GM23248 (cell line): Measurements from ENCODE around the gene ZDHHC20. TPM values are rescaled to one million over a fixed set of nuclear protein-coding genes. Genes with fewer than 3 reads are reported as not detected.

Experiments
- DNase-seq: peaks from one replicate; pipeline ENCODE4 v3.0.0-alpha.2; 2015
- H2AFZ ChIP-seq: fragments of 200-600 bp; sonication (generic); 2 replicates; pipeline ENCODE4 v1.6.1; 2016; ENCODE audit warnings: antibody characterized with exemption
- H3F3A ChIP-seq: fragments of 200-600 bp; sonication (generic); 2 replicates; pipeline ENCODE4 v1.6.1; 2016; ENCODE audit warnings: mild to moderate bottlenecking, antibody characterized with exemption, mixed run types; ENCODE audit not compliant: insufficient read depth
- H3K27ac ChIP-seq: fragments of 200-600 bp; sonication (generic); 2 replicates; pipeline ENCODE4 v1.5.1; 2016; ENCODE audit warnings: mild to moderate bottlenecking
- H3K27me3 ChIP-seq: fragments of 200-600 bp; sonication (generic); replicated peaks from 2 replicates; pipeline ENCODE4 v1.6.1; 2016; ENCODE audit warnings: mild to moderate bottlenecking; ENCODE audit not compliant: insufficient read depth
- H3K36me3 ChIP-seq: fragments of 200-600 bp; sonication (generic); 2 replicates; pipeline ENCODE4 v1.6.1; 2016; ENCODE audit warnings: low read depth, mild to moderate bottlenecking
- H3K4me1 ChIP-seq: fragments of 200-600 bp; sonication (generic); 2 replicates; pipeline ENCODE4 v1.6.1; 2016; ENCODE audit warnings: mild to moderate bottlenecking; ENCODE audit not compliant: insufficient read depth
- H3K4me2 ChIP-seq: fragments of 200-600 bp; sonication (generic); one replicate; pipeline ENCODE4 v1.6.1; 2016; ENCODE audit warnings: mild to moderate bottlenecking; ENCODE audit not compliant: unreplicated experiment
- H3K4me3 ChIP-seq: fragments of 200-600 bp; sonication (generic); 2 replicates; pipeline ENCODE4 v1.5.1; 2016; ENCODE audit warnings: mild to moderate bottlenecking
- H3K79me2 ChIP-seq: fragments of 200-600 bp; sonication (generic); 2 replicates; pipeline ENCODE4 v1.6.1; 2016; ENCODE audit warnings: mild to moderate bottlenecking; ENCODE audit not compliant: insufficient read depth
- H3K9ac ChIP-seq: fragments of 200-600 bp; sonication (generic); 2 replicates; pipeline ENCODE4 v1.6.1; 2016; ENCODE audit warnings: mild to moderate bottlenecking
- H3K9me2 ChIP-seq: fragments of 200-600 bp; sonication (generic); 2 replicates; pipeline ENCODE4 v1.6.1; 2016; ENCODE audit warnings: mixed run types, mild to moderate bottlenecking, moderate library complexity; ENCODE audit not compliant: insufficient read depth
- H3K9me3 ChIP-seq: fragments of 200-600 bp; sonication (generic); one replicate; pipeline ENCODE4 v1.6.1; 2017; ENCODE audit warnings: low read depth
- H4K20me1 ChIP-seq: fragments of 200-600 bp; sonication (generic); 2 replicates; pipeline ENCODE4 v1.6.0; 2016; ENCODE audit not compliant: insufficient read depth
- EZH2 ChIP-seq: fragments of 200-600 bp; sonication (generic); IDR thresholded peaks from 2 replicates; pipeline ENCODE4 v1.6.1; 2018; ENCODE audit warnings: antibody characterized with exemption, mild to moderate bottlenecking; ENCODE audit not compliant: insufficient read depth, poor library complexity, severe bottlenecking
- EZH2phosphoT487 ChIP-seq: fragments of 200-600 bp; sonication (generic); IDR thresholded peaks from 2 replicates; pipeline ENCODE4 v1.6.1; 2018; ENCODE audit warnings: antibody characterized with exemption, moderate library complexity, mild to moderate bottlenecking, low read depth; ENCODE audit not compliant: insufficient read depth
- whole genome bisulfite sequencing, 2 experiments: methylation state at CpG; one replicate each; pipeline ENCODE4 v1.1.6; 2015 to 2017; ENCODE audit warnings: low lambda C conversion rate in 2 of 2, low coverage in 1 of 2; ENCODE audit errors: missing lambda C conversion rate in 2 of 2; 5-methylcytosine and 5-hydroxymethylcytosine counted together
- in situ Hi-C: fragments of 300-500 bp; cut with MboI; formaldehyde crosslinking; loops from 2 replicates; pipeline ENCODE4 v1.15.0; 2020
- polyA plus RNA-seq: library from polyadenylated mRNA; unstranded; fragments of >200 nt; fragmentation: Nextera tagmentation; extraction: Ambion mirVana; gene quantifications from 2 replicates; pipeline ENCODE4 v1.2.1, GENCODE V29; 2016
- small RNA-seq: library from RNA; depleted of rRNA; stranded (forward); fragments of <200 nt; gene quantifications from one replicate; pipeline ENCODE3, GENCODE V24; 2014; ENCODE audit warnings: low read depth, low replicate concordance
- total RNA-seq: library from RNA; depleted of rRNA; stranded (reverse); fragments of >200 nt; shearing (Covaris generic); gene quantifications from 2 replicates; pipeline ENCODE4 v1.2.3, GENCODE V29; 2014; rRNA removed

ZDHHC20 gene
- total and polyA plus RNA-seq, 2 experiments from 2014 or later: 41.1 to 65.3 TPM

DNA sequence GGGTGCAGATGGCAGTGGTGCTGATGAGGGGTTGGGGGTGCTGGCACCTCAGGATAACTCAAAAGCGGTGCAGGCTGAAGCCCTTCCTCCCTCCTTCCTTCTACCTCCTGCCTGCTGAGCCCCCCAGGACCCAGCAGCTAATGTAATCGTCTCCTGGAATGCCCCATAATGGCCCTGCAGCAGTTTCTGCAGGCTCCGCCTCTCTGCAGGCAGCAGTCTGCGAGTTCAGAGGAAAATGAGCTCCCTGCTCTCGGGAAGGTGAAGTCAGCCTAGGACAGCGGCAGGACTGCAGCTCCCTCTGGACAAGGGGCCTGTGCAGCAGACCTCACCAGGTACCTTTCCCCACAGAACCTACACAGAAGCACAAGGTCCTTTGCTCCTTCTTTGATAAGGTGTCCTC lies 130.9 kb downstream of the ZDHHC20 start:
- DNase-seq: no peak

DNA sequence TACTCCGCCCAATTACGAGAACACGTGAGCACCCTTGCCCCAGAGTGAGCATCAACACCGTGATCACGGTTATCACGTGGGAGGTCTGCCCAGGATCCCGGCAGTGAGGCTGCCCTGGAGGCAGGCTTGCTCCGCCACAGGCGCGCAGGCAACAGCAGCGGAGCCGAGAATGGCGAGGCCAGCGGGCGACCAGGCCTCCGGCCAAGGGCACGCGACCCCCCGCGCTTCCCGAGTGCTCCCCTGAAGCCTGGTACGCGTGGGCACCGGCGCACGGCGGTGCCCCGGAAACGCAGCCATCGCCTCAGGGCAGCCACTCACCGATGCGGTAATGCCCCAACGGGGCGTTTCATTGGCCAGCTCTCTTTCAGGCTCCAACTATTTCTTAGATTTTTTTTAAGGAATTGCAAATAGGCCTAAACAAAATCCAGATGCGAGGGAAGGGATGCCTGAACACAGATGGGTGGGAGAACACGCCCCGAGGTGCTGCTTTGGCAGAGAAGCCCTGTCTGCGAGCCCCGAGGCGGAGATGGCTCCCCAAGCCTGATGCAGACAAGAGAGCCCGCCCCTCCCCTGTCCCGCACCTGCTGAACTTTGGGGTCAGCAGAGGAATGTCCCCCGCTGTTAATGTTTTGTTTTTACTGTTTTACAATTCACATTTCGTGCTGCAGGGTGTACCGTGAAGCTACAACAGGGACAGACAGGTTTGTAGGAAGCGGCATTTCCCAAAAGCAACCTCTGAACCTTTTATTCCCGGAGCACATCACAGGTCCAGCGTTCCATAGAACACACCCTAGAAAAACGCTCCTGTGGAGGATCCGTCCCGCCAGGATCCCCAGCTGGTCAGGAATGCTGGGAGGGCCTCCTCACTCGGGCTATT lies 132.7 kb downstream of the ZDHHC20 start:
- Histone ChIP-seq H2AFZ (peak overlapping the region; percentile 92), H4K20me1 (no peaks in the 10 kb centered on the region), H3K9me3 (no peaks in the 10 kb centered on the region), H3K27me3 (no peaks in the 10 kb centered on the region), H3K27ac (no peak overlapping the region), H3K4me1 (peaks cover 10% of the 10 kb centered on the region; the same call in 1 of the 2 replicates), H3K36me3 (no peaks in the 10 kb centered on the region), H3K9me2 (no peaks in the 10 kb centered on the region), H3K9ac (peak overlapping the region; percentile 67), H3K4me2 (peak overlapping the region; percentile 74), H3K79me2 (no peaks in the 10 kb centered on the region), H3K4me3 (peak overlapping the region; percentile 71), H3F3A (peaks cover 7% of the 10 kb centered on the region; the same call in 1 of the 2 replicates)
- in situ Hi-C loops: no loop called here
- TF ChIP-seq EZH2: no peak
- no peak for TF ChIP-seq EZH2phosphoT487
- WGBS, 2 experiments: 7 to 12% methylated on average over 38 to 51 of the region's 52 CpGs
- DNase-seq: peak; percentile 88

More for the DNA sequence above, 130.9 kb downstream of the ZDHHC20 start:
- Histone ChIP-seq H3K27me3 (no peaks in the 10 kb centered on the region), H4K20me1 (no peaks in the 10 kb centered on the region), H3K9me2 (no peaks in the 10 kb centered on the region), H3K4me1 (peaks cover 10% of the 10 kb centered on the region; the same call in 1 of the 2 replicates), H3F3A (peaks cover 7% of the 10 kb centered on the region; the same call in 1 of the 2 replicates), H3K4me3 (no peak overlapping the region), H2AFZ (no peak overlapping the region), H3K4me2 (no peak overlapping the region), H3K9ac (no peak overlapping the region), H3K9me3 (no peaks in the 10 kb centered on the region), H3K27ac (no peak overlapping the region), H3K36me3 (no peaks in the 10 kb centered on the region), H3K79me2 (no peaks in the 10 kb centered on the region)
- no peak for TF ChIP-seq EZH2phosphoT487
- TF ChIP-seq EZH2: no peak
- in situ Hi-C loops: no loop called here
- WGBS, 2 experiments: 64 to 81% methylated on average over 6 of the region's 6 CpGs

DNA sequence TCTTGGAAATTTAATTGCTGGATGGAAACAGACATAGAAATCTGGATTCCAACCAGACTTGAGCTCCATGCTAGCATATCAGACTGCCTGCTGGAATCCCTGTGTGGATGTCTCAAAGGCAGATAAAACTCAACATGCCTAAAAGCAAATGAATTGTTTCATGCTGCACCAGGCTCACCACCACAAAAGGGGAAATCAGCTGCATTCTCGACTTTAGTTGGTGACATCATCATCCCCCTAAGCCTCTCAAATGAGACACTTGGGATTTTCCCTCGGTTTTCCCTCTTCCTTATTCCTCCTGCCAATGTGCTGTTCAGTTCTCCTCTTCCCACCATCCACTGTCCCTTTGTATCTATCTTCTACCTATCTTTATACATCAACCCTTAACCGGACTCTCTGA lies 134.3 kb downstream of the ZDHHC20 start:
- Histone ChIP-seq H3K79me2 (no peaks in the 10 kb centered on the region), H3K4me2 (no peak overlapping the region), H4K20me1 (no peaks in the 10 kb centered on the region), H3K9me3 (no peaks in the 10 kb centered on the region), H3K27ac (no peak overlapping the region), H2AFZ (no peak overlapping the region), H3K9me2 (no peaks in the 10 kb centered on the region), H3K9ac (no peak overlapping the region), H3K4me1 (peaks cover 10% of the 10 kb centered on the region; the same call in 1 of the 2 replicates), H3K4me3 (no peak overlapping the region), H3F3A (peaks cover 7% of the 10 kb centered on the region; the same call in 1 of the 2 replicates), H3K27me3 (no peaks in the 10 kb centered on the region), H3K36me3 (no peaks in the 10 kb centered on the region)
- in situ Hi-C loops: no loop called here
- no peak for TF ChIP-seq EZH2phosphoT487
- TF ChIP-seq EZH2: no peak
- no peak for DNase-seq
- 51 to 84% methylated on average over 3 of the region's 3 CpGs for WGBS, 2 experiments

DNA sequence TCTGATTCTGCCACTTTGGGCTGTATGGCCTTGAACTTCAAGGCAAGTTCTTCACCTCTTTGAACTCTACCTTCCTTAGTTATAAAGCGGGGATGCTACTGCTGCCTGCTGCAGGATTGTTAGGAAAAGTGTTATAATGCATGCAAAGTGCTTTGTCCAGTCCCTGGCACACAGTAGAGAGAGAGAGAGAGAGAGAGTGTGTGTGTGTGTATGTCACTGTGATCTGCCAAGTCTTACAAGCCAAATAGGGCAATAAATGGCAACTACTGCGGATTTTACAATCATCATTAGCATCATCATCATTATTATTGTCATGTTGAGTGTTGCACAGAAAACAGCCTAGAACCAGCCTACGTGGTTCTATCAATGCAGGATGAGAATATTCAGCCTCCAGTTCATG lies 136.1 kb downstream of the ZDHHC20 start:
- H3K27ac ChIP-seq: no peak overlapping the region
- no peaks in the 10 kb centered on the region for H3K36me3 ChIP-seq
- peaks cover 7% of the 10 kb centered on the region; the same call in 1 of the 2 replicates for H3F3A ChIP-seq
- no peak for TF ChIP-seq EZH2
- no peak for TF ChIP-seq EZH2phosphoT487
- WGBS, 2 experiments: 75 to 81% methylated on average over 3 of the region's 3 CpGs
- no peaks in the 10 kb centered on the region for H4K20me1 ChIP-seq
- H3K4me3 ChIP-seq: no peak overlapping the region
- DNase-seq: no peak
- no peaks in the 10 kb centered on the region for H3K27me3 ChIP-seq
- no peak overlapping the region for H3K4me2 ChIP-seq
- in situ Hi-C loops: no loop called here
- H3K9ac ChIP-seq: no peak overlapping the region
- no peaks in the 10 kb centered on the region for H3K9me3 ChIP-seq
- no peaks in the 10 kb centered on the region for H3K9me2 ChIP-seq
- H3K79me2 ChIP-seq: no peaks in the 10 kb centered on the region
- peaks cover 10% of the 10 kb centered on the region; the same call in 1 of the 2 replicates for H3K4me1 ChIP-seq
- H2AFZ ChIP-seq: no peak overlapping the region

Small RNA genes lying within 50 kb of the gene (small RNA-seq; reads per million reads assigned to genes)
- gene RNA5SP25: 0.19 reads per million

Other genes starting within 250 kb of the ZDHHC20 start
- gene MICU2, start 144.9 kb upstream of the ZDHHC20 start, total RNA-seq: 44.1 and 61.7 TPM in 2 replicates
- 40.6 and 41.4 TPM in 2 replicates for gene MICU2, start 144.9 kb upstream of the ZDHHC20 start, polyA plus RNA-seq
- gene FGF9, start 211.8 kb upstream of the ZDHHC20 start, total RNA-seq: 0.65 TPM in 1 of 2 replicates, not detected in the other
- gene FGF9, start 211.8 kb upstream of the ZDHHC20 start, polyA plus RNA-seq: 0.39 and 0.75 TPM in 2 replicates